ENCODE data around the gene ERMP1.
"Not testable (repeated sequence)": the region's sequence is repeated elsewhere in the genome, so short reads cannot be mapped to it uniquely, and the experiment has no call there.

The ERMP1 gene

DNA sequence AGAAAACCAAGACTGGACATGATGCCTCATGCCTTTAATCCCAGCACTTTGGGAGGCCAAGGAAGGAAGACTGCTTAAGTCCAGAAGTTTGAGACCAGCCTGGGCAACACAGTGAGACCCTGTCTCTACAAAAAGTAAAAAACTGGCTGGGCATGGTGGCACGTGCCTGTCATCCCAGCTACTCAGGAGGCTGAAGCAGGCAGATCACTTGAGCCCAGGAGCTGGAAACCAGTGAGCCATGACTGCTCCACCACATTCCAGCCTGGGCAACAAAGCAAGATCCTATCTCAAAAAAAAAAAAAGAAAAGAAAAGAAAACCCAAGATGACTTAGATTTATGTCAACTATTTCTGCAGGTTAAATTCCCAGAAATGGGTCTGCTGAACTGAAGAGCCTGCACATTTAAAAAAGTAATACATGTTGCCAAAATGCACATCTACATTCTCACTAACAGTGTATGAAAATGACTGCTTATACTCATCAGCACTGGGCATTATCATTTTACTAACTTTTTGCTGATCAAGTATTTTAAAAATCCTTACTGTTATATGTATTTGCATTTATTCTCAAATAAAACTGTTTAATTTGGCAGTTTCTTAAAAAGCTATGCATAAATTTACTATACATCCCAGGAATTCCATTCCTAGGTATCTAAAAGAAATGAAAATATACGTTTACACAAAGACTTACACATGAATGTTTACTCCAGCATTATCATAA is 14.3 kb downstream of the ERMP1 start:
- no peak for DNase-seq (ENCODE audit: low spot score)

DNA sequence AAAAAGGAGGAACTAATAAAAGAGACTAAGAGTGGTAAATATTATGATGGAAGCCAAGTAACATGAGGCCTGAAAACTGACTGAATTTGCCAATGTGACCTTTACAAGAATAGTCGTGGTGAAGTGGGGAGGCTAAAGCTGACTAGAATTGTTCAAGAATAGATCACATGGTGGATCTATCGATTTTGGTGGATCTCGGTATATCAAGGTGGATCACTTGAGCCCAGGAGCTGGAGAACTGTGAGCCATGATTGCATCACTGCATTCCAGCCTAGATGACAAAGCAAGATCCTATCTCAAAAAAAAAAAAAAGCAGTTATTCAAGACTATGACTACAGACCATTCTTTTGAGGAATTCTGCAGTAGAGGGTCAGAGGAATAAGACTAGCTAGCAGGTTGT is 15.1 kb downstream of the ERMP1 start:
- DNase-seq (ENCODE audit: low spot score): peak; percentile 36

DNA sequence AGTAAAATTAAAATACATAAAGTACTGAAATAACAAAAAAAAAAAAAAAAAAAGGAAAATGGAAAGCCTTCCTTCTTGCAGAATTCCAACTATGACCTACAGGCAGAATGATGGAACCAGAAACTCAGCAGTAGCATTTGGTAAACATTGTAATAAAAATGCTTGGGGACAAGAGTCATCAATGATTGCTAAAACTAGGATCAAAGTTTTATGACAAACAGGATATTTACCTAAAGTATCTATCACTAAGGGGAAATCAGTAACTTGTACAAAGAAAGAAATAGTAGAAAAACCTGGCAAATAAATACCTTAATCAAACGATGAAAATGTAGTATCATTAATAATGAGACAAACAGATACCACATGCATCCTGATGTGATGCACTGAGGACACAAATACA is 17.5 kb downstream of the ERMP1 start:
- DNase-seq (ENCODE audit: low spot score): no peak

DNA sequence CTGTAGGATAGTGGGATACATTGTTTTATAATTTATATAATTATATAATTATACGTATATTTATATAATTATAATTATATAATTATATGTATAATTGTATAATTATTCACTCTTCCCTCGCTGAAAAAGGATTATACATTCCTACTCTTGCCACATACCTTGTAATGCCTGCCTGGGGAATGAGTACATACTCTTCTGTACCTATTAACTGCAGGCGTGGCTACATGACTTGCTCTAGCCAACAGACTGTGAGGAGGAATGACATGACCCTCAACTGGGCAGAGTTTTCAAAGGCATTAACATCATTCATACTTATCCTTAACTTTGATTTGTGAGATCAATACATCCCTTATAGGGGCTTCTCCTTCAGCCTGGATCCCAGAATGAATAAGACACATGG is 19.1 kb downstream of the ERMP1 start:
- no peak for DNase-seq (ENCODE audit: low spot score)

DNA sequence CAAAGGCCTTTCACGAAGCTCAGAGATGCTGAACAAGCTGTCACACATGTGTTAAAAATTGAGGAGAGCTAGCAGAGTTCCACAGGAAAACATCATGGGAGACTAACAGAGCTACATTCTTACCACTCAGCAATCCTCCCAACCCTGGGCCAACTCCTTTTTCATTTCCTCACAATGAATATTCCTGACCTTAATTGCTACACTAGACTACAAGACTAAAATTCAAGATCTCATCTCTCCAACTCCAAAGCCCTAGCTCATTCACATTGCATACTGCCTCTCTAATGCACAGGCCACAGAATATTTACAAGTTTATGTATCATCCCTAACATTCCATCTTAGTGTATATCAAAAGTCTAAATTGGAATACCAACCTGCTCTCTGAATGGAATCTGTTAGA is 21.2 kb downstream of the ERMP1 start:
- no peak for DNase-seq (ENCODE audit: low spot score)

DNA sequence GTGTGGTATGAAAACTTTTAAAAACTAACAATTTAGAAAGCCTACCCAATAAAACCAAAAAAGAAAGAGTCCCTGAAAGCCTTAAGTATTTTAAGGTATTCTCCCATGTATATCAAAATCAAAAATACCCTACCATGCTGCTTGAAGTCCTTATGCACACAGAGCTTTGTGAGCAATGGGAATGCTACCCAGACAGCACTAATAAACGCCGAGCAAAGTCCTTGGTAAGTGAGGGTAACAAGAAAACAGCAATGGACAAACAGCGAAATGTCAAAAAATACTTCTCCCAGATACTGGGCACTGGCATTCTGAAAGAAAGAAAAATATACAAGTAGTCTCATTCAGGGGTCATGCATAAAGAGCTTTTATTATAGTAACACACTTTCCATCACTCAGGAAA is 27.4 kb downstream of the ERMP1 start:
- DNase-seq (ENCODE audit: low spot score): no peak

DNA sequence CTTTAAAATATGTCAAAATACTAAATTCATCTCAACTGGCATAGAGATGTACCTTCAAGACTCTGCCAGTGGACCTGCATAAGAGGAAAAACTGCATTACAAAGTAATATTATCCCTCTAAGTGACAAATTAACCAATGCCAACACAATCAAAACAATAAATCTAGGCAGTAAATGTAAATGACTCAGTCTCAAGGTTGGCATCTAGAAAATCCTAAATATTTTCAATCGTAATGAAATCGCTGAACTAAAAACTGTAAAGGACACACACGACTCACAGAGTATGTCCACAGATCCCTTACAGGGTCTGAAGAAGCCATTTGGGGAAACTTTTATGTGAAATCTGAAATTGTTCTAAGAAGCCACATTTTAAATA is 31.2 kb downstream of the ERMP1 start:
- DNase-seq (ENCODE audit: low spot score): no peak

DNA sequence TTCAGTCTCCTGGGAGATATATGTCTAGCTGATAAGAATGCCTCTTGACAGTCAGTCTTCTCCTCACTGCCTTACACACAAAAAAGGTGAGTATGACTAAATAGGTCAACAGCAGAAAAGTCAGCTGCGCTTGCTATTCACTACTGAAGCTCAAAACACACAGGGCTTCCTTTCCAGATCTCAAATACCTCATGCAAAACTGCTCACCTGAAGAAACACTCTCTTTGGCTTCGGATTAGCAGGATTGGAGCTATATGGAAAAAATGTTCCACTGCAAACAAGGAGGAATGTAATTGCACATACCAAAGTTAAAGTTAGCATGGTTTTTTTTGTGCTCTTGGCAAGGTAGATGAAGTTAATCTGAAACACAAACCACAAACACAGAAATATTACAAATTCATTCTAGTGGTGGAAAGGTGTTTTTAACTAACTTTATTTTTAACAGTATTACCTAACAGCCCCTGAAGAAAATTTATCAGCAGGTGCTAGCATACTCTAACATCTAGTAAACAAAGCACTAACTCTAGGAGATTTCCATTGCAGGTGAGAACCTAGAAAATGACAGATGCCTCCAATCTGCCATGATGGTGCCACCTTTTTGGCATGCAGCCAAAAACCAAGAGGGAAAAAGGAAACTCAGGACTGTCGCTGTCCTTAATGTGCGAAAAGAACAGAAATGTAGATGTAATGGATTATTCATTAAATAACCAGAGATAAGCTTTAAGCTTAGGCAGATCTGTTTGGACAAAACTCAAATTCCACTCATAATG is 31.8 kb downstream of the ERMP1 start:
- no peak for DNase-seq (ENCODE audit: low spot score)

DNA sequence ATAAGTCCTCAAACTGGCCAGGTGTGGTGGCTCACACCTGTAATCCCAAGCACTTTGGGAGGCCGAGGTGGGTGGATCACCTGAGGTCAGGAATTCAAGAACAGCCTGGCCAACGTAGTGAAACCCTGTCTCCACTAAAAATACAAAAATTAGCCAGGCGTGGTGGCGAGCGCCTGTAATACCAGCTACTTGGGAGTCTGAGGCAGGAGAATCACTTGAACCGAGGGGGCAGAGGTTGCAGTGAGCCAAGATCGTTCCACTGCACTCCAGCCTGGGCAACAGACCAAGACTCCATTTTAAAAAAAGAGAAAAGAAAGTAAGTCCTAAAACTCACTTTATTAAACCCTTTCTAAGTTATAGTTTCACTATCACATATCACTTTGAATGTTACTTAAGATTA is 32.5 kb downstream of the ERMP1 start:
- DNase-seq (ENCODE audit: low spot score): not testable (repeated sequence)

DNA sequence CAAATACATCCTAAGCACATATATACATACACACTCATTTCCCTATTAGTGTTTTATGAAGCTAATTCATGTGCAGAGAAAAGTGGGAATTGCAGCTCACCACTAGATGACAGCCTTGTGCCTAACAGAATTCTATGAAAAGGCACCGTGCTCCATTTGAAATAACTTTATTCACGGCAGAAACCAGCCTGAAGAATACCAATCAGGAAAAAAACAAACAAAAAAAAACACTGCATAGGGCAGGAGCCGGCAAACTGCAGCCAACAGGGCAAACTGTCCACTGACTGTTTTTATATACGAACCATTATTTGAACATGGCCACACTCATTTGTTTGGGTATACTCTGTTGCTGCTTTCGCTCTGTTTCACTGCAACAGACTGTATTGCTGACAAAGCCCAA is 33.6 kb downstream of the ERMP1 start:
- peak; percentile 71 for DNase-seq (ENCODE audit: low spot score)

DNA sequence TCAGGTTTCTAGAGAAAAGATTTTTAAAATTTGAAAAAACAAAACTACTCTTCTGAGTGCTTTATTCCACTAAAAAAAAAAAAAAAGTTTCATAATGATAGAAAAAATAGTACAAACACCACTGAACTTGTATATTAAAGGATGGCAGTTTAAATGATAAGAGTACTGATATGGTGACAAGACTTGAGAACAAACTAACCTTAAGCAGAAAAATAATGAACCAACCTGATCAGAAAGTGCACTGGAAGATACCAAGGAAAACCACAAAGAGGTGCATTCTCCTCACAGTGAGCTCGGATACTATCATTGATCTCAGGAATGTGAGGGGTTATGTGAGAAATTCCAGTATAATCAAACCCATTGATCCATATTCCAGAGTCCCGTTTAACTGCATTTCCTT is 34.3 kb downstream of the ERMP1 start:
- no peak for DNase-seq (ENCODE audit: low spot score)

DNA sequence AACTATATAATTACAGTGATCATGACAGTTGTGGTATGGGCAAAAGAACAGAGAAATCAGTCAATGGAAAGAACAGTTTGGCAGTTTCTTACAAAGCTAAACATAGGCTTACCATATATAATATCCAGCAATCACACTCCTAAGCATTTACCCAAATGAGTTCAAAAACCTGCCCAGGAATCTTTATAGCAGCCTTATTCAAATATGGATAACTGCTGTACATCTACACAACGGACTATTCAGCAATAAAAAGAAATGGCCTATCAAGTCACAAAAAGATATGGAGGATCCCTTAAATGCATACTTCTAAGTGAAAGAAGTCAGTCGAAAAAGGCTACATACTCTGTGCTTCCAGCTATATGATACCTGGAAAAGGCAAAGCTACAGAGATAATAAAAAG is 36.6 kb downstream of the ERMP1 start:
- no peak for DNase-seq (ENCODE audit: low spot score)

DNA sequence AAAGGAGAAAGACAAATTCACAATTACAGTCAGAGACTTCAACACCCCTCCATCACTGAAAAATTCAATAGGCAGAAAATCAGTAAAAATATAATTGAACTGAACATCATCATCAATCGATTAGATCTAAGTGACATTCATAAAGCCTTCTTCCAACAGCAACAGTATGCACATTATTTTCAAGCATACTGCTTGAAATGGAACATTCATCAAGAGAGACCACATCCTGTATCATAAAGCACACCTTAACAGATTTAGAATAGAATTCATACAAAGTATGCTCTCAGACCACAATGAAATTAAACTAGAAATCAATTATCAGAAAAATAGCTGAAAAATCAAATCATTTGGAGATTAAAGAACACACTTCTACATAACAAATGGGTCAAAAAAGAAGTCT is 39.1 kb downstream of the ERMP1 start:
- no peak for DNase-seq (ENCODE audit: low spot score)

DNA sequence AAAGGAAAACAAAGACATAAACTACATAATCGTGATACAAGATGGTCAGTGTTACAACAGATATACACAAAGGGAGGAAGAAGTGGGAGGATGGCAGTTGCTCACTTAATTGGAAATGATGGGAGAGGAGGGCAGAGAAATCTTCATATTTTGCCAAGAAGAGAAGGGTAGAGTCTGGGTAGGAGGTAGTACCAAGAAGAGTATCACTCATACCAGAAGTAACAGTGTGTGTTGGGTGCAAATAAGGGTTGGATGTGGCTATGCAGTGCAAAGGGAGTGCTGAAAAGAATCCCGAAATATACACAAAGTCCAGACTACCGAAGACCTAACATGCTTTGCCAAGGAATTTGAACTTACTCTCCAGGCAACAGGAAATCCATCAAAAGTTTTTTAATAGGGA is 41.0 kb downstream of the ERMP1 start:
- no peak for DNase-seq (ENCODE audit: low spot score)

DNA sequence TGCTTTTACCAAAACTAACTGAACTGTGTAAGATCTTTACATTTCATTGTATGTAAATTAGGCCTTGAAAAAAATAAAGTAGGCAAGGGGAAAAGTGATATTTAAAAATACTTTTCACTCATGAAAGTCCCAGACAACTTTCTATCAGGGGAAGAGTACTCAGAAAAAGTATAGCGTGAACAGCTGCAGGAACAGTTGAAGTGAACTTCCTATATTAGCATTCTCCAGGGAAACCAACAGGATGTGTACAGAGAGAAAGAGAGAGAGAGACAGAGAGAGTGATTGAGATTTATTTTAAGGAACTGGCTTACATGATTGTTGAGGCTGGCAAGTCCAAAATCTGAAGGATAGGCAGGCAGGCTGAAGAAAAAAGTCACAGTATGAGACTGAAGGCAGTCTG is 42.0 kb downstream of the ERMP1 start:
- no peak for DNase-seq (ENCODE audit: low spot score)

DNA sequence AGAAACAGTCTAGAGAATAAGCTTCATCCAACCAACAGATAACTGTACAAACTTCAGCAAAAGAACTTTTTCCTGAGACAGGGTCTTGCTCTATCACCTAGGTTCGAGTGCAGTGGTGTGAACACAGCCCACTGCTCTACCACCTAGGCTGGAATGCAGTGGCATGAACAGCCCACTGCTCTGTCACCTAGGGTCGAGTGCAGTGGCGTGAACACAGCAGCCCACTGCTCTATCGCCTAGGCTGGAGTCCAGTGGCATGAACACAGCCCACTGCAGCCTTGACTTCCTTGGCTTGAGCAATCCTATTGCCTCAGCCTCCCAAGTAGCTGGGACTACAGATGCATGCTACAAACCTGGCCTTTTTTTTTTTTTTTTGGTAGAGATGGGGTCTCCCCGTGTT is 43.4 kb downstream of the ERMP1 start:
- no peak for DNase-seq (ENCODE audit: low spot score)

DNA sequence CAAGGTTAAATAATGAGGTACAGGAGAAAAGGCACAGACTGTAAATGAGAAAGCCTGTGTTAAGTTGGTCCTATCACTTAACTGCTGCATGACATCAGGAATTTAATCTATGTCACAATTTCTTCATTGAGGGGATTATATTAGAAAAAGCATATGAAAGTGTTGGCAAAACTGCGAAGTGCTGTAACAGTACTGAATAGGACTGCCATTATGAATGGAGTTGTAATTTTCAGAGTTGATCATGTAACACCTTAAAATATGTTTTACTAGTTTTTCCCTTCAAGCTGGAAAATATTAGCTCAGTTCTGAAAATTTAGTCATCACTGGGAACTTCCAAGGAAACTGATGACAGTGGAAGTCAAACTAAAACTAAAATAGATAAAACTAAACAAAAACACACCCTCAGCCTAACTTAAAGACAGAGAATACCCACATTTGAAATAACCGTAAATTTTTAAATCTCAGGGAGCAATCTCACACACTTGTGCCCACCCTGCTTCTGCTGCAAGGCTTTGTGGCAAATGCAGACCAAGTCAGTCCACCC is 45.1 kb downstream of the ERMP1 start:
- no peak for DNase-seq (ENCODE audit: low spot score)

DNA sequence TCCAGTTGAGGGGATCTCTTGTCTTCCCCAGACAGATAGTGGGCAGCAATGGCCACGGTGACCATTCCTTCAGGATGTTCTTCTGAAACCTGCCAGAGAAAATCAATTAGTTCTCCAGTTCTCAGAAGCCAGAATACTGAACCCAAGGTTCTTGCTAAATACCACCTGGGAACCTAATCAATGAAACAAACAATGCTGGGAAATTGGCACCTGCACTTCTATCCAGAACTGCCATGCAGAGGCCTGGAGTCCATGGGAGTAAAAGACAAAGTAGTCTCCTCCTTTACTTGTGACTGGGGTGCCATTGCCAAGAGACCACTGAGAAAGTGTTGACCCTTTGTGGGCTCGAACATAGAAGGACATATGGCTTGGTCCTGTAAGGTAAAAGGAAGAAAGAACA is 45.7 kb downstream of the ERMP1 start:
- no peak for DNase-seq (ENCODE audit: low spot score)

DNA sequence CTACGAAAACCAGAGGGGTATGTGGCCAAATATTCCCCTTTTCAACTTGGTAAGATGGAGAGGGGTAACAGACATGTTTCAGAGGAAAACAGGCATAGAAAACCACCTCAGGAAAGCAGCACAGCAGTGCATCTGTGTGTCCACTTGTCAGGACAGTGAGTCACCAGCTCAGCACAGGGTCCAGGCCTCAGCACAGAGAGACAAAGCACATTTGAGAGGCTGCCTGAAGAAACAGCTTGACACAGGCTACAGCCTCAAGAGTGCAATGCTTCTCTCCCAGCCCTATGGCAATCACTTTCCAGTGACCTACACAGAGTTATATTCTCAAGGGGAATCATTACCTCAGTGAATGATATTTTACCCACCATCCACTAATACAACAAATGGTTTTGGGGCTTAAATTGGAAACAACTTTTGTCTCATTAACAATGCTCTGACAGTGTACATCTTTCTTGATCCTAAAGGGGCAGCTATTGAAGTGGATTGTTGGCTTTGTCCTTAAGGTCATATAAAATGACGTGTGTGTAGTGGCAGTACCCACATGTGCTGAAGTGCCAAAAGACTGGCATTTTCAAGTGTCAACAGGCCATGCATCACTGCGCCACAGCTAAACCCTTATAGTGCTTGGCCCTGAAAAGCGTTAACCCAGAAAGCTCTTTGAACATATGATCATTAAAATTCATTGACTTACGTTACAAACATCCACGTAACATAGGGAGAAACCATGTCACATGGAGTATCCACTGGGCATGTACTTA is 46.4 kb downstream of the ERMP1 start:
- DNase-seq (ENCODE audit: low spot score): peak; percentile 16

DNA sequence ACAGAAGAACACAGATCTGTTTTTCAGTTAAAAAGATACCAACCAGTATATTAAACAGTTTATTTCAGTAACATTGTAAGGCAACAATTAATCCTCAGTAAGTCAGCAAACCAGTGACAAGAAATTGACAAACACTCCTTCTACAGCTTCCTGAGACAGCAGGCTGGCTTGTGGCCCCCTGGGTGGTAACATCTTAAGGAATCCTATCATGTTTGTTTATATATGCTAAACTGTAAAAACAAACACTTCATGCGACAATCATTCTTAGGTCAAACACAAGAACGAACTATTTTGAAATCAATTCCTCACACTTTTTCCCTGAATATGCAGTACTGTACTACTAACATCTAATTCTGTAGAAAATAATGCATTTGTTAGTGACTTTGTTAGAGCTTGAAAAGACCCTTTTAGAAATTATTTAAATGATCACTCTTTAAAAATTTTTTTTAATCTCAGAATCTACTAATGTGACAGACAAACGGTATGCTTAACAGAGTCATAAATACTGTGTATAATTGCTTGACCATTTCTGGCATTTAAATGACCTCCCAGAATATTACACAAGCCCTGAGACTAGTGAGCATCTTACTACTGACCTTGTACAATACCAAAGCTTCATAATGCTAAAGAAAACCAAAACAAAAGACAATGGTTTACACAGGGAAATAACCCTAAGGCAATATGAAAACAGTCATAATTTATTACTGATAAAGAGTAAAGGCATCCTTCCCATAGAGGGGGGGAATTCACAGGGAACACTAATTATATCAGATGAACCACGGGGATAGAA is 48.2 kb downstream of the ERMP1 start:
- no peak for DNase-seq (ENCODE audit: low spot score)

DNA sequence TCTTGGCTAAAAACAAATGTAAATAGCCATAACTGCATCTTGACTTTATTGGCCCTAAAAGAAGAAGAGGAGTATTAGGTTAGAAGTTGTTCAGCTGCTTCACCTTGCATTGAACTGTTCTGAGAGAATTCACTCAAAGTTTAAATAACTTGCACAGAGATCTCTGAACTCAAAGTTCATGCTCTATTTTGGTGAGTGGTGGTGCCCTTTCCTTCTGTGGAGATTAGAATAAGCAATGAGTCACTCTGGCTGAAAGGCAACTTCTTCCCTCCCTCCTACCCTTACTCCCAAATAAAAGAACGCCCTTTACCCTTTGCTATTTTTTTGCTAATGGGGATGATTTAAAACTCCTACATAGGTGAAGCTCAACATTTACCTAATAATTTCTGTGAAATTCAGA is 48.9 kb downstream of the ERMP1 start:
- DNase-seq (ENCODE audit: low spot score): no peak

DNA sequence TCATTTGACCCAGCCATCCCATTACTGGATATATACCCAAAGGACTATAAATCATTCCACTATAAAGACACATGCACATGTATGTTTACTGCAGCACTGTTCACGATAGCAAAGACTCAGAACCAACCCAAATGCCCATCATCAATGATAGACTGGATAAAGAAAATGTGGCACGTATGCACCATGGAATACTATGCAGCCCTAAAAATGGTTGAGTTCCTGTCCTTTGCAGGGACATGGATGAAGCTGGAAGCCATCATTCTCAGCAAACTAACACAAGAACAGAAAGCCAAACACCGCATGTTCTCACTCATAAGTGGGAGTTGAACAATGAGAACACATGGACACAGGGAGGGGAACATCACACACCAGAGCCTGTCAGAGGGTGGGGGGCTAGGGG is 49.5 kb downstream of the ERMP1 start:
- DNase-seq (ENCODE audit: low spot score): not testable (repeated sequence)

Data from RKO (cell line).